Measurements from ENCODE around the gene MTUS2. TPM values are rescaled to one million over a fixed set of nuclear protein-coding genes. Genes with fewer than 3 reads are reported as not detected.

MTUS2 gene
- total and polyA plus RNA-seq, 2 of the 8 experiments (the other 6 are each of a cell fraction or from before 2014, with no cell fraction given), result 0.18 to 0.80 TPM

GRCh38 chr13:29361716-29362115, 541.6 kb downstream of the MTUS2 start:
- no peak for DNase-seq (ENCODE audit: low read depth in 1 of 2, low spot score in 2 of 2)
- no peaks in the 10 kb centered on the region for H3K79me1 ChIP-seq (ENCODE audit: low read depth, low read length)
- no peaks in the 10 kb centered on the region for H3K79me2 ChIP-seq (ENCODE audit: control insufficient read depth in 1 of 2, insufficient read depth in 2 of 2, low read length in 2 of 2)
- no peaks in the 10 kb centered on the region for H4K20me1 ChIP-seq (replicated peaks in 1 of 2; ENCODE audit: control insufficient read depth in 1 of 2, insufficient read depth in 2 of 2, low read length in 2 of 2)
- H3K27ac ChIP-seq (ENCODE audit: low read depth, low read length), result no peak overlapping the region
- H3K36me3 ChIP-seq (ENCODE audit: control insufficient read depth in 2 of 4, insufficient read depth in 4 of 4, low read length in 3 of 4), result no peaks in the 10 kb centered on the region
- no peak overlapping the region for H2AFZ ChIP-seq (ENCODE audit: low read length)
- no peak overlapping the region for H3K56ac ChIP-seq (replicated peaks; ENCODE audit: insufficient read length, low read depth, low read length)
- 87% methylated on average over 3 of the region's 3 CpGs; no CpG with 5 or more reads in 1 of the 2 experiments for WGBS, 2 experiments (ENCODE audit: extremely low coverage in 1 of 2, insufficient coverage in 1 of 2, insufficient read length in 1 of 2, insufficient replicate concordance in 2 of 2, low coverage in 1 of 2, low lambda C conversion rate in 2 of 2, missing lambda C conversion rate in 1 of 2)
- POLR2A ChIA-PET (ENCODE audit: partially characterized antibody), result no interaction called here
- no peak overlapping the region for H2BK20ac ChIP-seq (ENCODE audit: low read length)
- H4K91ac ChIP-seq (replicated peaks; ENCODE audit: insufficient read length, low read length), result no peak overlapping the region
- H3K27me3 ChIP-seq (replicated peaks in 1 of 4; ENCODE audit: control insufficient read depth in 3 of 4, extremely low read depth in 1 of 4, insufficient read depth in 3 of 4, low read length in 3 of 4), result no peaks in the 10 kb centered on the region
- H3K9me3 ChIP-seq (ENCODE audit: insufficient read depth in 2 of 2, low read depth in 1 of 2, low read length in 1 of 2), result no peaks in the 10 kb centered on the region
- no peak overlapping the region for H3K18ac ChIP-seq (ENCODE audit: extremely low read depth, low read length)
- no peak overlapping the region for H3K4me3 ChIP-seq (ENCODE audit: extremely low read depth in 1 of 4, insufficient read depth in 2 of 4, low read depth in 3 of 4, low read length in 4 of 4)
- no peak overlapping the region for H3K4me2 ChIP-seq (ENCODE audit: insufficient read depth in 1 of 2, low read depth in 2 of 2, low read length in 2 of 2)
- H3K4ac ChIP-seq (replicated peaks; ENCODE audit: insufficient read length, low read depth, low read length), result no peak overlapping the region
- no peak overlapping the region for H4K8ac ChIP-seq (ENCODE audit: extremely low read depth, insufficient read depth, low read length)
- no peak overlapping the region for H3K14ac ChIP-seq (ENCODE audit: insufficient read length)
- no peak overlapping the region for H2BK12ac ChIP-seq (ENCODE audit: low read depth, low read length)
- no peak overlapping the region for H2AK5ac ChIP-seq (ENCODE audit: low read depth, low read length)
- H2BK5ac ChIP-seq (ENCODE audit: low read depth, low read length), result no peak overlapping the region
- no peak overlapping the region for H3K23ac ChIP-seq (ENCODE audit: insufficient read length)
- H2BK15ac ChIP-seq (ENCODE audit: low read length), result no peak overlapping the region
- FAIRE-seq, result no peak
- CTCF ChIA-PET (ENCODE audit: partially characterized antibody), result interaction anchor here (1.3 to 1.4 kb wide), 2 partner anchors 331 to 495 kb away, joined by 5 to 8 read pairs; no protein-coding TSS in a partner anchor
- H4K5ac ChIP-seq (ENCODE audit: insufficient read length, low read depth, low read length), result no peak overlapping the region
- H2BK120ac ChIP-seq (replicated peaks; ENCODE audit: low read depth, low read length), result no peak overlapping the region
- no peaks in the 10 kb centered on the region for H3K23me2 ChIP-seq (ENCODE audit: low read depth, low read length)
- 0 out of 7 replicates have a peak, but pooled peaks cover 0 to 3% (median 0%) of the 10 kb centered on the region in 4 experiments for H3K4me1 ChIP-seq (replicated peaks in 1 of 4; ENCODE audit: control insufficient read depth in 3 of 4, insufficient read depth in 4 of 4, low read length in 3 of 4)
- H3K9ac ChIP-seq (replicated peaks in 1 of 4; ENCODE audit: extremely low read depth in 1 of 4, low read depth in 3 of 4, low read length in 3 of 4), result no peak overlapping the region
- TF ChIP-seq PHF8 (conservative IDR thresholded peaks at IDR 0.05; ENCODE audit: low read depth, low read length) (no peak), MAX (IDR thresholded peaks at IDR 0.05) (no peak), RXRA (IDR thresholded peaks at IDR 0.05; ENCODE audit: insufficient read depth, low read depth, low read length) (no peak), NANOG (IDR thresholded peaks at IDR 0.05; ENCODE audit: insufficient read depth, low read depth, low read length, poor library complexity, severe bottlenecking) (no peak), BCL11A (IDR thresholded peaks at IDR 0.05; ENCODE audit: low read depth in 2 of 2, low read length in 2 of 2) (no peak)
